ENCODE results near the gene PIERCE2.
"Not testable (repeated sequence)": the region's sequence is repeated elsewhere in the genome, so short reads cannot be mapped to it uniquely, and the experiment has no call there.

Gene PIERCE2

GRCh38 chr15:55434989-55435825, 26.9 kb downstream of the PIERCE2 start:
- DNase-seq, result no peak

- not testable (repeated sequence) for DNase-seq
Observed at GRCh38 chr15:55443141-55443540, 34.8 kb downstream of the PIERCE2 start.

- not testable (repeated sequence) for DNase-seq
Observed at GRCh38 chr15:55445936-55446335, 37.6 kb downstream of the PIERCE2 start.

- DNase-seq, result not testable (repeated sequence)
Observed at GRCh38 chr15:55446379-55447029, 38.2 kb downstream of the PIERCE2 start.

- DNase-seq, result not testable (repeated sequence)
Observed at GRCh38 chr15:55447030-55447394, 38.7 kb downstream of the PIERCE2 start.

DNA sequence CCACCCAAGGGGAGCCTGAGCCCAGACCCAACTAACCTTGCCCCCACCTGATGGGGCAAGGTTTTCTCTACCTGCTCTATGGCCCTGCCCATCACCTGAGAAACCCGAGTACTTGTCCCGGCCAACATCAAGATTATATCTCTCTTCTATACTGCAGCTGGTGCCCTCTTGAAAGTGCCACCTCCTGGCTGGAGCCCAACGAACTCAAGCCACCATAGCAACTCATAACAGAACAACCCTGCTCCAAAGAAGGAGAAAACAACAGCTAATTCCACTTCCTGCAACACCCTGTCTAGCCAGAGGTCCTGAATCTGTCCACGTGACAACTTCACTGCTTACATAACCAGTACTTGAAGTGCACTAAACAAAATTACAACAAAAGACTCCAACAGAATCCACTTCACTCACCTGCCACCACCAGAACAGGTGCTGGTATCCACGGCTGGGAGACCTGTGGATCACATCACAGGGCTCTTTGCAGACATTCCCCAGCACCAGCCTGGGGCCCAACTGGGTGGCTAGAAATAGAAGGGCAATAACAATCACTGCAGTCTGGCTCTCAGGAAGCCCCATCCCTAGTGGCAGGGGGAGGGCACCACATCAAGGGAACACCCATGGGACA, 49.2 kb downstream of the PIERCE2 start:
- no peak for DNase-seq

GRCh38 chr15:55461447-55461846, 53.2 kb downstream of the PIERCE2 start:
- DNase-seq, result no peak

- no peak for DNase-seq
Observed at GRCh38 chr15:55468321-55468720, 60.0 kb downstream of the PIERCE2 start.

Data from activated effector memory CD4-positive, alpha-beta T cell treated with anti-CD3 and anti-CD28 coated beads, Interleukin-2, amount 50 U/mL, for 16 hours (primary cell).